ENCODE results near the gene TJP3.

Gene TJP3

DNA sequence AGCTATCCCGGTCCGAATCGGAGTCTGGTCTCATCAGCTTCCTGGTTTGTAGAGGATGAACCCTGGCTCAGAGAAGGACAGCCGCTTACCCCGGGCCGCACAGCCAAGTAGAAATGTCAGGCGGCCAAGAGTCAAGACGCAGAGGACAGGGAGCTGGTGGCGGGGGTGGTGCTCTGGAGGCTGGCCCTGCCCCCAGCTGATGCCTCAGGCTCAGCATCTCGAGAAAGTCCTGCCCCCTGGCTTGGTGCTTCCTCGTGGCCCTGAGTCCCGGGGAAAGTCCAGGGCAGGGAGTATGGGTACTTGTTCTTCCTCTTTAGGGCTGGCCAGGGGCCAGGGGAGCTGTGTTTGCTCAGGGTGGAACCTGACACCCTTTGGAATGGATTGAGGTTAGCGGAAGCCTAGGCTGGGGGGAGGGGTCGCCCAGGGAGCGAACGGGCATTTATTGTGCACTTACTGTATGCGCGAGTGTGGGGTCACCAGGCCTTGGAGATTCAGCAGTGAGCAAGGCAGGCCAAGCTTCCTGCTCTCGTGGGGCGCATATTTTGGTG, 2.2 kb downstream of the TJP3 start:
- FAIRE-seq, result no peak
- no peak for DNase-seq (ENCODE audit: insufficient read length, low spot score)

DNA sequence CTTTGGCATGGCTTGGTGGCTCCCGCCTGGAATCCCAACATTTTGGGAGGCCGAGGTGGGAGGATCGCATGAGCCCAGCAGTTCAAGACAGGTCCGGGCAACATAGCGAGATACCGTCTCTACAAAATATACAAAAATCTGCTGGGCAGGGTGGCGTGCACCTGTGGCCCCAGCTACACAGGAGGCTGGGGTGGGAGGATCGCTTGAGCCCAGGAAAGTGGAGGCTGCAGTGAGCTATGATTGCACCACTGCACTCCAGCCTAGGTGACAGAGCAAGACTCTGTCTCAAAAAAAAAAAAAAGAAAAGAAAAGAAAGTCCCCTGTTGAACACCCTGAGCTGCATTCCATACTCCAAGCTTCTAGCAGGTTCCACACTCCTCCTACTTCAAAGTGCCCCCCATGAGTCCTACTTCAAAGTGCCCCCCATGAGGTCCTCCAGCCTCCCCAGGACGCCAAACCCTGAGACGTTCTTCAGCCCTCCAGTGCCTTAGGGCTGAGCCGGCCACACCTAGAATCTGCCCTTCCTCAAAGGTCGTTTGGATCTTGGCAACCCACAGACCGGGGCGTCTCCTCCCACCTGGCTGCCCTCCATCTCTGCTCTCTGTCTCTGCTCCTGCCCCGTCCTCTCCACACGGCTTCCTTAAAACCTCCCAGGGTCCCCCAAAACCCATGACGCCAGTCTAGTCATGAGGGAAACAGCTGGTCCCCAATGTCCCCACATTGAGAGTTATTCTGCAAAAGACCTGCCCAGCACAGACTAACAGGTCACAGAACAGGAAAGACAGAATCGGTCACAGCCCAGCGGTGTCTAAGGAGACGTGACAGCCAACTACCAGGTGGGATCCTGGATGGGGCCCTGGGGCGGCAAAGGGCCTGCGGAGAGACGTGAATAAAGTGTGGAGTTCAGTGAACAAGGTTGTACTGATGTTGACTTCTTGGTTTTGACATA, 4.8 kb downstream of the TJP3 start:
- FAIRE-seq (no peak), DNase-seq (ENCODE audit: insufficient read length, low spot score) (no peak)

DNA sequence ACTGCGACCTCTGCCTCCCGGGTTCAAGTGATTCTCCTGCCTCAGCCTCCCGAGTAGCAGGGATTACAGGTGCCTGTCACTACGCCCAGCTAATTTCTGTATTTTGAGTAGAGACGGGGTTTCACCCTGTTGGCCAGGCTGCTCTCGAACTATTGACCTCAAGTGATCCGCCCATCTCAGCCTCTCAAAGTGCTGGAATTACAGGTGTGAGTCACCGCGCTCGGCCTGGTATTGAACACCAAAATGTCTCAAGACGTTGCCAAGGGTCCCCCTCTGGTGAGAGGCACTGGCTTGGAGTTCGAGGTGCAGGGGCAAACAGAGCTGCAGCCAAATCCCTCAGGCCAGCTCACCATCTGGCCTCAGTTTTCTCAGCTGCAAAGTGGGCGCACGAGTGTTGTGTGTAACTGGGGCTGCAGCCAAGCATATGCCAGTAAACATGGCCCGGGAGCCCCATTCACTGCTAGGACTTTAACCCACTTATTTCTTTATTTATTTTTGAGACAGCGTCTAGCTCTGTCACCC, 8.0 kb downstream of the TJP3 start:
- no peak for FAIRE-seq

DNA sequence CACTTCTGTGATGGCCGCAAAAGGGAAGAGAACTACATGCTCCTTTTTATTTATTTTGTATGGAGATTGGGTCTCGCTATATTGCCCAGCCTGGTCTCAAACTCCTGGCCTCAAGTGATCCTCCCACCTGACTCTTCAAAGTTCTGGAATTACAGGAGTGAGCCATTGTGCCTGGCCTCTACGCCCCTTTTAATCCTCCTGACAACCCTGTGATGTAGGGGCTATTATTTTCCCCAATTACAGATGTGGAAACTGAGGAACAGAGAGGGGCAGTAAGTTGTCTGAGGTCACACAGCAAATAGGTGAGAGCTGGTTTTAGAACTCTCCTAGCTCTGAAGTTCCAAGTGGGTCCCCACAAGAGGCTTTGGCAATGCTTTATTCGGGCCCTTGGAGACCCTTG, 11.7 kb downstream of the TJP3 start:
- FAIRE-seq (no peak), DNase-seq (ENCODE audit: insufficient read length, low spot score) (no peak)

More for the DNA sequence above, 8.0 kb downstream of the TJP3 start:
- no peak for DNase-seq (ENCODE audit: insufficient read length, low spot score)

DNA sequence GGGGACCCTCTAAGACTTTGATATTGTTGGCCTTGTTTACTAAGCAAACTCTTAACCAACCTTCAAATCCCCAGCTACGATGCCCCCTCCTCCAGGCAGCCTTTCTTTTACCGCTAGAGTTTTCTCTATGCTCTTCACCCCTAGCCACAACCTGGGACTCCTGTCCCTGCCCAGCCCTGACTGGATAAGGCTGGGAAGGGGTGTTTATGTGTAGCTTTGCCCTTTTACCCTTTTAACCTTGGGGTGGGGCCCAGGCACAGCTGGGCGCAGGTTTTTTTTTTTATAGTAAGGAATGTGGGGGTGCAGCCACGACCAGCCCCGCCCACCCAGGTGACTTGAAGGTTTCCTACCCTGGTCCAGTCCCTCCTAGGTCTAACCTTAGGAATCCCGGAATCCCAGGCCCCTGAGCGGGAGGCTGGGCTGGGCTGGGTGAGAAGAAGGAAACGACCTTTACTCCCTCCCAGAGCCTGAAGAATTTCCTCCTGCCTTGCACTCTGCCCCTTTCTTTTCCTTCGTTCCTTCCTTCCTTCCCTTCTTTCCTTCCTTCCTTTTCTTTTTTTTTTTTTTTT, 12.2 kb downstream of the TJP3 start:
- FAIRE-seq (no peak), DNase-seq (ENCODE audit: insufficient read length, low spot score) (no peak)

DNA sequence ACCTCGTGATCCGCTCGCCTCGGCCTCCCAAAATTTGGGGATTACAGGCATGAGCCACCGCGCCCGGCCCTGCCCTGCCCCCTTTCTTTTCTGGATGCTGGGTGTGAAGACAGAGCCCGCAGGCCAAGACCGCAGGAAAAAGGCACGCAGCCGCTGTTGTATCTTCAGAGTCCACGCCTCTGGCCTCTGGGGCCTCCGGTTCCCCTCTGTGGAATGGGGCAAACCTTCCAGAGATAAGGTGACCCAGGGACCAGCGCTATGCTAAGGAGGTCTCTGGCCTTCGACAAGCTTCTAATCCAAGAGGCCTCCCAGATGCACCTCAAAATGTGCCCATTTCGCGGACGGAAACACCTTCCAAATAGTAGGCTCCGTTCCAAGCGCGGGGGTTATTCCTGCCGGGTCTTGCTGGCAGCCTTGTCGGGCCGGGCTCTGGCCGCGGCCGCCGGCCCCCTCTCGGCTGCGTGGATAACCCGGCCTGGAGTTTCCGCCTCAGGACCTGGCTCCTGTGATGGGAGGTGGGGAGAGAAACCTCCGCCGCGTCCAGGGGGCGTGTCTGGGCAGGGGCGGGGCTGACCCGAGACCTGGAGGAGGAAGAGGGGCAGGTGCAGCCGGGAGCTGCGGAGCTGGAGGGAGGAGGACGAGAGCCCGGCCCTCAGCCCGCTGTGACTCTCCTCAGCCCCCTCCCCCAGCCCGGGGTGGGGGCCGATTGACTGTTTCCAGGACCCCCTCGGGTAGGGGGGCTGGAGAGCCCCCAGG, 13.1 kb downstream of the TJP3 start:
- DNase-seq (ENCODE audit: insufficient read length, low spot score), result peak; percentile 90
- FAIRE-seq, result no peak

DNA sequence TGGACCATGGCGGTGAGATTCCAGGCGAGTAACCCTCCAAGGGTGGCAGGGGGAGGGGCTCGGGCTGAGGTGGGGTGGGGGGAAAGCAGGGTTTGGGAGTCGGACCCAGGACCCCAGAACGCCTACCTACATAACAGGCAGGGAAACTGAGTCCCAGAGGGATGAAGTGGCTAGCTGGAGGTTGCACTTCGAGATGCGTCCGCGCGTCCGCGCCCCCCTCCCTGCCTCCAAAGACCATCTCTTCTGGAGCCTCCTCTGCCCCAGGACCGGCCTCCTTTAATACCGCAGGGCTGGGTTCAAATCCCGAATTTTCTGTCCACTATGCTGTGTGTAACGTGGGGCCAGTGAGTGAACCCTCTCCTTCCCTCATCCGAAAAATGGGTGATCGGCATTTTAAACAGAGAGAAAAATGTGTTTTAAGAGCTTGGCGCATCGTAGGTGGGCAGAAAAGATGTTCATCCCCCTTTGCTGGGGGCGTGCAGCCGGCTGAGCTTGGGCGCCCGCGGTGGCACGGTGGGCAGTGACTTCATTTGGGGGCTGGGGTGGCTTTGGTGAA, 13.8 kb downstream of the TJP3 start:
- FAIRE-seq (no peak), DNase-seq (ENCODE audit: insufficient read length, low spot score) (no peak)

DNA sequence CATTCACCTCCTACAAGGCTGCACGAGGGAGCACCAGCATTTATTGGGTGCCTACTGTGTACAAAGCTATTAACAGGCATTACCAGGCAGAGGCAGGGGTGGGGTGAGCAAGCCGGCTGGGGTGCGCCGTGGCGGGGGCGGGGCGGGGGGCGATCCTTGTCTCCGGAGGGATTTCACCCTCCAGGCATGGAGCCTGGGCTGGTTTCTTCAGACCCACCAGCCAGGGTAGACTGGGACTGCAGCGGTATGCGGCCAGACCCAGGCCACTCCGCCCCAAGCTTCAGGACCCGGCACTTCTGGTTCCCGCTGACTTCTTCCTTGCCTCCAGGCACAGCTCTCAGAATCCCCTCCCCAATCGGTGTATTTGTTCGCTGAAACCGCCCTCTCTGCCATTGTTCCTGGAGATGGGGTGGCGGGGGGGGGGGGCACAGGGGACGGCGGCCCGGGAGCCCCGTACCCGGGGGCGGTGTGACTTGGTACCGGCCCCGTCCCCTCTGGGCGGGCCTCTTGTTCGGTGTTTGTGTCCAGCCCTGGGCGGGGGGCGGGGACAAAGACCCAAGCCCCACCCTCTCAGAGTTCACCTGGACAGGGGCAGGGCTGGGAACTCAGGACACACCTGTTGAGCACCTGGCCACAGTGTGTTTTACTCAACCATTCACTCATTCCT, 14.4 kb downstream of the TJP3 start:
- FAIRE-seq, result no peak
- no peak for DNase-seq (ENCODE audit: insufficient read length, low spot score)

DNA sequence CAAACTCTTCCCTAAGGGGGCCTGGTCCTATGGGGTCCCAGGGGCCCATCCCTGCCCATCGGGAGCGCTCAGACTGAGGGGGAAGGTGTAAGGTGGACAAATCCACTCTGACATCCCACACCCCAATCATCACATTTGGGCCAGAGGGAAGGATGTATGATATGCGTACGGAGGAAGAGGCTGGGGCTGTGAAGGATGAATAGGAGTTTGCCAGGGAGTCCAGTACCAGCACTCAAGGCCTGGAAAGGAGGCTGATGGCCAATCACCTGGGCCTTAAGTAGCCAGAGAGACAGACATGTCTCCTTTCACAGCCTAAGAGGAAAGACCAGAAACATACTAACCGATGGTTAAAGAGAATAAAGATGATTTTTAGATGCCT, 14.9 kb downstream of the TJP3 start:
- FAIRE-seq, result no peak
- DNase-seq (ENCODE audit: insufficient read length, low spot score), result no peak

DNA sequence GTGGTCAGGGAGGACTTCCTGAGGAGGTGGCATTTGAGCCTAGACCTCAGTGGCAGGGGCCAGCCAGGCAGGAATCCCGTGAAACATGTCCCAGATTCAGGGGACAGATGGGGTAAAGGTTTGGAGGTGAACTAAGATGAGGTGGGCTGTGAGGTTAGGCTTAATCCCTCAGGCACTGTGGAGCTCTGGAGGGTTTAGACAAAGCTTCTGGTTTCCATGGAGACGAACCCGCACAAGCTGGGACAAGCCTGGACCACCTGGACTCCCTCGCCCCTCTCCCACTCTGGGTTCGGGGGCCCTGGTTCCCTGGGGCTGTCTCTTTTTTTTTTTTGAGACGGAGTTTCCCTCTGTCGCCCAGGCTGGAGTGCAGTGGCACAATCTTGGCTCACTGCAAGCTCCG, 15.7 kb downstream of the TJP3 start:
- FAIRE-seq (no peak), DNase-seq (ENCODE audit: insufficient read length, low spot score) (no peak)

DNA sequence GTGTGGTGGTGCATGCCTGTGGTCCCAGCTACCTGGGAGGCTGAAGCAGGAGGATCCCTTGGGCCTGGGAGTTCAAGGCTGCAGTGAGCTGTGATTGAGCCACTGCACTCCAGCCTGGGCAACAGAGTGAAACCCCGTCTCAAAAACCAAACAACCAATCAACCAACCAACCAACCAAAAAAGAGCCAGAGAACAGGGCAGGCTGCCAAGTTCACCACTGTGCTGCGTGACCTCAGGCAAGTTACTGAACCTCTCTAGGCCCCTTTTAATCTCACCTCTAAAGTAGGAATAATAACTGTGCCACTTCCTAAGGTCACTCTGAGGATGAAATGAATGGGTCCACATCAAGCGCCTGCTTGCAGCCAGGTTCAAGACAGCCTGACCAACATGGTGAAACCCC, 16.9 kb downstream of the TJP3 start:
- no peak for DNase-seq (ENCODE audit: insufficient read length, low spot score)
- no peak for FAIRE-seq

DNA sequence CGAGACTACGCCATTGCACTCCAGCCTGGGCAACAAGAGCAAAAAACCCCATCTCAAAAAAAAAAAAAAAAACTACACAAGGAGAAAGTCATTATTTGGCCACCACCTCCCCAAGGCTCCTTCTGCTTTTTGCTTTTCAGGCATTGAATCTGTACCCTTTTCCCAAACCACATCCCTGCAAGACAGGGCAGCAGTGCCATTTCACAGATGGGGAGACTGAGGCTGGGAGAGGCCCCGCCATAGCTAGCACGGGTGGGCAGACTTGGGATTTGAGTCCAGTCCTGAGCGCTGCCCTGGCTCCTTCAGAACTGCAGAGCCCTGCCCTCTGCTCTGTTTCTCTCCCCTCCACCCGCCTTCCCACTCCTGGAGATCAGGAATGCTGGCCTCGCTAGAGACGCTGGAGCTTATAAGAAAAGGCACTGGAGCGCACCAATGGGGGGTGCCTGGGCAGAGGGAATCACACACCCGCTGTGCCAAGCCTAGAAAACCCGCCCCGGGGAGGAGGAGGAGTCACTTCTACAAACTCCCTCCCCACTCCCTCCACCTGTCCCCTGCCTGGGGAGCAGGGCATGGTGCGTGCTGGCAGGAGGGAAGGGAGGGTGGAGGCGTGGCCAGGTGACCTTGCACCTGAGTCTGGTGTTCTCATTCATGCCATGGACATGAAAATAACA, 17.6 kb downstream of the TJP3 start:
- FAIRE-seq (no peak), DNase-seq (ENCODE audit: insufficient read length, low spot score) (no peak)

DNA sequence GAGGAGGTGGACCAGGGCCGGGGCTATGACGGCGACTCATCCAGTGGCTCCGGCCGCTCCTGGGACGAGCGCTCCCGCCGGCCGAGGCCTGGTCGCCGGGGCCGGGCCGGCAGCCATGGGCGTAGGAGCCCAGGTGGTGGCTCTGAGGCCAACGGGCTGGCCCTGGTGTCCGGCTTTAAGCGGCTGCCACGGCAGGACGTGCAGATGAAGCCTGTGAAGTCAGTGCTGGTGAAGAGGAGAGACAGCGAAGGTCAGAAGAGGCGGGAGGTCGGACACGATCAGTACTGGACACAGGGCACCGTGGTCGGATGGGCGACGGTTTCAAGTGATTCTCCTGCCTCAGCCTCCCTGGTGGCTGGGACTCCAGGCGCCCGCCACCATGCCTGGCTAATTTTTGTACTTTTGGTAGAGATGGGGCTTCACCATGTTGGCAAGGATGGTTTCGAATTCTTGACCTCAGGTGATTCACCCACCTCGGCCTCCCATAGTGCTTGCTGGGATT, 22.3 kb downstream of the TJP3 start:
- FAIRE-seq (no peak), DNase-seq (ENCODE audit: insufficient read length, low spot score) (no peak)

DNA sequence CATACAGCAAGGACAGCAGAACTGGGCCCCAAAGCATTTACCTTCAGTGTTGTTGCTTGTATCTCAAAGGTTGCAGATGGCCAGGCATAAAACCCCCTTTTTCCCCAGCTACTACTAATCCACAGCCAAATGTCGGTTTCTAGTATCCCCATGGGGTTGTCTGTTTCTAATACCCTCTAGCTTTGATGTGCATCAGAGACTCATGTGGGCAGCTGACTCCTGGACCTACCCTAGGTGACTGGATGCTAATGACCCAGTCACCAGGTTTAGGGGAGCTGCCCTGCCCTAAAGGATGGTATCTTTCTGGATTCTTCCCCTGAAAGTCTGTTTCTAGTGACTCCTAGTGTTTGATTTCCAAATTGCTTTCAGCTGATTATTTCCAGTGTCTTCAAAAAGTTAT, 23.9 kb downstream of the TJP3 start:
- no peak for DNase-seq (ENCODE audit: insufficient read length, low spot score)
- FAIRE-seq, result no peak

DNA sequence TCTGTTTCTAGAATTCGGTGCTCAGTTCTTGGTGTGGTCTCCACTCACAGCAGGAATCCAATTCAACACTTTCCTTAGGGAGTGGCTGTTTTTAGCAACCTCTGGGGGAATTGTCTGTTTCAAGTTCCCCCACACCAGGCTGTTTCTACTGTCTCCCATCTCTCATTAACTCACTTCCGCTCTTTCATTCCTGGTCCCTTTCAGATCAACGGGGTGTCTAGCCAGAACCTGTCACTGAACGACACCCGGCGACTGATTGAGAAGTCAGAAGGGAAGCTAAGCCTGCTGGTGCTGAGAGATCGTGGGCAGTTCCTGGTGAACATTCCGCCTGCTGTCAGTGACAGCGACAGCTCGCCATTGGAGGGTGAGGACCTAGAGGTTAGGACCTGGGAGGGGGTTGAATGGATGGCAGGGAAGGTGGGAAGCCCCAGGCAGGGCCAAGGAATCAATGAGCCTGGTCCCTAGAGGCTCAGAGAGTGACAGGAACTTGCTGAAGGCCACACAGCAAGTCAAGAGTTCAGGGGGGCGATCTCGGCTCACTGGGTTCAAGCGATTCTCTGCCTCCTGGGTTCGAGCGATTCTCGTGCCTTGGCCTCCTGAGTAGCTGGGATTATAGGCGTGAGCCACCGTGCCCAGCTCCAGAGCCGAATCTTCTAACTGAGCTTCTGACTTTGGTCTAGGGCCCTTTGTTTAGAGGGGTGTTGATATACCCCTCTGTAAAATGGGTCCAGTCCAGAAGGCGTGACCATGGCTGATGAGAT, 25.5 kb downstream of the TJP3 start:
- no peak for DNase-seq (ENCODE audit: insufficient read length, low spot score)
- no peak for FAIRE-seq

DNA sequence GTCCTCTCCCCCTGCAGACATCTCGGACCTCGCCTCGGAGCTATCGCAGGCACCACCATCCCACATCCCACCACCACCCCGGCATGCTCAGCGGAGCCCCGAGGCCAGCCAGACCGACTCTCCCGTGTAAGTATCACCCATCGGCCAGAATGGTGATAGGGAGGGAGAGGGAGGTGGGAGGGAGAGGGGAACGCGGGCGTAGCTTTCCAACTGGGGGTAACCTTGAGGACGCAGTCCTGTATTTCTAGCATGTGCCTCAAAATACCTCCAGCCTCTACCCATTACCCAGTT, 26.1 kb downstream of the TJP3 start:
- FAIRE-seq (no peak), DNase-seq (ENCODE audit: insufficient read length, low spot score) (no peak)

DNA sequence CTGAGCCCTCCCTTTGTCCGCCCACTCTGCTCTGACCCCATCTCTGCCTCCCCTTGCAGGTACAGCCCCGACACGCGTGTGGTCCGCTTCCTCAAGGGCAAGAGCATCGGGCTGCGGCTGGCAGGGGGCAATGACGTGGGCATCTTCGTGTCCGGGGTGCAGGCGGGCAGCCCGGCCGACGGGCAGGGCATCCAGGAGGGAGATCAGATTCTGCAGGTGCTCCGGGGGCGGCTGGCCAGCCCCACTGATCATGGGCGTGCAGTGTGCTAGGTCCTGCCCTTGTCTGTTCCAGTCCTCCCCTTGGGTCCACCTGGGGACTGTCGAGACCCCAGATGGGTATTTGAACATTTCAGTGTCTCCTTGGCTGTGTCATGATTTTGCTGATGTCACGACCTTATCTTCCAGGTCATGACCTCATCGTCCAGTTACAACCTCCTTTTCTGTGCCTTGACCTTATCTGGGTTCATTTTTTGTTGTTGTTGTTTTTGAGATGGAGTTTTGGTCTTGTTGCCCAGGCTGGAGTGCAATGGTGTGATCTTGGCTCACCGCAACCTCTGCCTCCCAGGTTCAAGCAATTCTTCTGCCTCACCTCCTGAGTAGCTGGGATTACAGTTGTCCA, 28.0 kb downstream of the TJP3 start:
- no peak for FAIRE-seq

DNA sequence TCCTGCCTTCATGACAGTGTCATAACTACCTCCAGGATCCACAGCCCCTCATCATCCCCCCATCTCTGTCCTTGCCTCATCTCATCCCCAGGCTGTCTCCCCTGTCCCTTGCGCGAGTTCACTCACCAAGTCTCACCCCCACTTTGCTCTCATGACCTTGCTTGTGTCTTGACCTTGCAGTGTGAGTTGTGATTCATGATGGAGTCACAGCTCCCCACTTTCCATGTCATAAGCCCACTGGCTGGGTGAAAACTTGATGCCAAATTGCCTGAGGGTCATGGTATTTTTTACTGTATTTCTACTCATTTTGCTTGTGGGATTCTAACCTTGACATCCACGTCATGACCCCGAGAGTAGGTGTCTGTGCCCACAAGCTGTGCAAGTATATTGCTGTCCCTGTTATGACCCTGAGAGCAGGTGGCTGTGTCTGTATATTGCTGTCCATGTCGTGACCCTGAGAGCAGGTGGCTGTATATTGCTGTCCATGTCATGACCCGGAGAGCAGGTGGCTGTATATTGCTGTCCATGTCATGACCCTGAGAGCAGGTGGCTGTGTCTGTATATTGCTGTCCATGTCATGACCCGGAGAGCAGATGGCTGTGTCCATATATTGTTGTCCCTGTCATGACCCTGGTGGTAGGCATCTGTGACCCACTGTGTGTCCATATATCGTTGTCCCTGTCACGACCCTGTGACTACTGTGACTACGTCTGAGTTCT, 29.5 kb downstream of the TJP3 start:
- no peak for FAIRE-seq
- DNase-seq (ENCODE audit: insufficient read length, low spot score), result no peak

More for the DNA sequence above, 28.0 kb downstream of the TJP3 start:
- DNase-seq (ENCODE audit: insufficient read length, low spot score), result no peak
